Natural killer cell (primary cell): ENCODE results near the gene ATP10D. TPM values are rescaled to one million over a fixed set of nuclear protein-coding genes. Genes with fewer than 3 reads are reported as not detected.
"Not testable (repeated sequence)": the region's sequence is repeated elsewhere in the genome, so short reads cannot be mapped to it uniquely, and the experiment has no call there.

Source experiments
- ATAC-seq, 3 donors: fragments of 150-1000 bp in 2 of 3; fragments of 200-7000 bp in 1 of 3; cut with Tn5 transposase; 1 replicate in 1 of 3; 2 replicates in 2 of 3; pipeline ENCODE4 v1.10.0; 2021; ENCODE audit warnings: mild to moderate bottlenecking in 2 of 3, moderate library complexity in 2 of 3
- DNase-seq, 2 donors: peaks; one replicate each; pipeline versions ENCODE4 v3.0.0 to v3.0.0-alpha.2; 2013 to 2021; ENCODE audit warnings: mixed read lengths in 1 of 2
- H3K27ac ChIP-seq: one replicate; pipeline ENCODE4 v1.5.1; 2013; ENCODE audit warnings: mild to moderate bottlenecking, low read length
- H3K27me3 ChIP-seq: one replicate; pipeline ENCODE4 v1.6.1; 2013; ENCODE audit warnings: low read length; ENCODE audit not compliant: control insufficient read depth, insufficient read depth
- H3K36me3 ChIP-seq: one replicate; pipeline ENCODE4 v1.6.1; 2013; ENCODE audit warnings: low read length; ENCODE audit not compliant: control insufficient read depth, insufficient read depth
- H3K4me1 ChIP-seq: one replicate; pipeline ENCODE4 v1.6.1; 2013; ENCODE audit warnings: low read length; ENCODE audit not compliant: control insufficient read depth, insufficient read depth
- H3K4me3 ChIP-seq: one replicate; pipeline ENCODE4 v1.5.1; 2013; ENCODE audit warnings: low read length
- H3K9me3 ChIP-seq: one replicate; pipeline ENCODE4 v1.6.1; 2013; ENCODE audit warnings: low read length; ENCODE audit not compliant: control insufficient read depth, insufficient read depth
- H3K27ac Mint-ChIP-seq, 2 donors: one replicate each; pipeline ENCODE4 v1.8.0; 2022; ENCODE audit warnings: mild to moderate bottlenecking in 2 of 2, mixed read lengths in 2 of 2, moderate library complexity in 1 of 2
- H3K27me3 Mint-ChIP-seq, 2 donors: one replicate each; pipeline ENCODE4 v1.8.0; 2022; ENCODE audit warnings: low read depth in 2 of 2, mixed read lengths in 2 of 2
- H3K36me3 Mint-ChIP-seq: one replicate; pipeline ENCODE4 v1.8.0; 2022; ENCODE audit warnings: mixed read lengths
- H3K4me1 Mint-ChIP-seq, 2 donors: one replicate each; pipeline ENCODE4 v1.8.0; 2022; ENCODE audit warnings: mixed read lengths in 2 of 2
- H3K4me3 Mint-ChIP-seq: one replicate; pipeline ENCODE4 v1.8.0; 2022; ENCODE audit warnings: mild to moderate bottlenecking, moderate library complexity, mixed read lengths
- H3K9me3 Mint-ChIP-seq, 2 donors: one replicate each; pipeline ENCODE4 v1.8.0; 2022; ENCODE audit warnings: mixed read lengths in 2 of 2
- WGBS: methylation state at CpG from one replicate; pipeline ENCODE4 v1.1.7; 2013; ENCODE audit warnings: missing lambda C conversion rate; ENCODE audit not compliant: insufficient coverage; 5-methylcytosine and 5-hydroxymethylcytosine counted together
- intact Hi-C: fragments of 100-400 bp; cut with micrococcal nuclease; formaldehyde crosslinking; loops from one replicate; pipeline ENCODE4 v1.14.2; 2022
- total RNA-seq, 4 donors: library from RNA; stranded (reverse); fragments of 120-200 nt in 1 of 4; gene quantifications; one replicate each; pipeline versions ENCODE4 v1.2.3 to v1.2.4, GENCODE V29; 2013 to 2022
- TF ChIP-seq, protein P1 (sequence below): fragments of 200-600 bp; IDR thresholded peaks from one replicate; pipeline ENCODE4 v1.8.0; 2022; ENCODE audit warnings: antibody characterized with exemption

Gene ATP10D
- total RNA-seq, 3 donors from 2014 or later (not counting 1 experiment from before 2014, with no cell fraction given): 19.8 to 79.3 (median 28.0) TPM

DNA sequence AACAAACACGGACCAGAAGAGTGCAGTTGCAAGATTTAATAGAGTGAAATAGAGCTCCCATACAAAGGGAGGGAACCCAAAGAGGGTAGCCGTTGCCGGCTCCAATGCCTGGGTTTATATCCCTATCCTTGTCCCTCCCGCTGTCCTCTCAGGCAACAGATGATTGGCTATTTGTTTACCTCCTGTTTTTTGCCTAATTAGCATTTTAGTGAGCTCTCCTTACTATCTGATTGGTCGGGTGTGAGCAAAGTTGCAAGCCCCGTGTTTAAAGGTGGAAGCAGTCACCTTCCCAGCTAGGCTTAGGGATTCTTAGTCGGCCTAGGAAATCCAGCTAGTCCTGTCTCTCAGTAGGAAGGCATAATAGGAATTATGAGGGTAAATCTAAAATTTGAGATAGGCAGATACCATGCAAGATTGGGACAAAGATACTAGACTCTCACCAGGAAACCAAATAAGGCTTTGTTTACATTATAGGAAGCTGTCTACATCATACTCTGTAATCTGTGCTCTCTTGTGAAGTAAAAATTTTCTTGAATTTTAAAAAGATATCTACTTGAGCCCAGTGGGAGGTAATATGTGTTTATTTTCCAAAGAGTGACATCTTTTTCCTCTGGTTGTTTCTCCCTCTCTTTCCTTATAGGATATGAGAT is 65.9 kb downstream of the ATP10D start:
- Histone ChIP-seq H3K27me3 (no peaks in the 10 kb centered on the region), H3K27ac (no peak overlapping the region), H3K9me3 (no peaks in the 10 kb centered on the region), H3K36me3 (peaks cover 17% of the 10 kb centered on the region), H3K4me1 (no peaks in the 10 kb centered on the region), H3K4me3 (no peak overlapping the region)
- DNase-seq (no peak), ATAC-seq (no peak)
- Mint-ChIP-seq H3K36me3 (peaks cover 23% of the 10 kb centered on the region), H3K27ac (no peak overlapping the region), H3K4me3 (no peak overlapping the region), H3K9me3 (no peaks in the 10 kb centered on the region), H3K27me3 (no peaks in the 10 kb centered on the region), H3K4me1 (peaks cover 0 to 16% of the 10 kb centered on the region in 2 donors)
- TF ChIP-seq, protein P1, sequence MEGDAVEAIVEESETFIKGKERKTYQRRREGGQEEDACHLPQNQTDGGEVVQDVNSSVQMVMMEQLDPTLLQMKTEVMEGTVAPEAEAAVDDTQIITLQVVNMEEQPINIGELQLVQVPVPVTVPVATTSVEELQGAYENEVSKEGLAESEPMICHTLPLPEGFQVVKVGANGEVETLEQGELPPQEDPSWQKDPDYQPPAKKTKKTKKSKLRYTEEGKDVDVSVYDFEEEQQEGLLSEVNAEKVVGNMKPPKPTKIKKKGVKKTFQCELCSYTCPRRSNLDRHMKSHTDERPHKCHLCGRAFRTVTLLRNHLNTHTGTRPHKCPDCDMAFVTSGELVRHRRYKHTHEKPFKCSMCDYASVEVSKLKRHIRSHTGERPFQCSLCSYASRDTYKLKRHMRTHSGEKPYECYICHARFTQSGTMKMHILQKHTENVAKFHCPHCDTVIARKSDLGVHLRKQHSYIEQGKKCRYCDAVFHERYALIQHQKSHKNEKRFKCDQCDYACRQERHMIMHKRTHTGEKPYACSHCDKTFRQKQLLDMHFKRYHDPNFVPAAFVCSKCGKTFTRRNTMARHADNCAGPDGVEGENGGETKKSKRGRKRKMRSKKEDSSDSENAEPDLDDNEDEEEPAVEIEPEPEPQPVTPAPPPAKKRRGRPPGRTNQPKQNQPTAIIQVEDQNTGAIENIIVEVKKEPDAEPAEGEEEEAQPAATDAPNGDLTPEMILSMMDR: no peak
- 95% methylated on average over 7 of the region's 7 CpGs for WGBS
- intact Hi-C loops: no loop called here

- H3K9me3 Mint-ChIP-seq: no peaks in the 10 kb centered on the region
- TF ChIP-seq, protein P1: no peak
- H3K27ac ChIP-seq: no peak overlapping the region
- H3K27me3 ChIP-seq: no peaks in the 10 kb centered on the region
- H3K4me3 ChIP-seq: no peak overlapping the region
- no peak overlapping the region for H3K27ac Mint-ChIP-seq
- ATAC-seq (no peak), DNase-seq (no peak)
- peaks cover 19% of the 10 kb centered on the region for H3K36me3 Mint-ChIP-seq
- H3K27me3 Mint-ChIP-seq: no peaks in the 10 kb centered on the region
- H3K9me3 ChIP-seq: no peaks in the 10 kb centered on the region
- H3K4me1 ChIP-seq: no peaks in the 10 kb centered on the region
- H3K4me3 Mint-ChIP-seq: no peak overlapping the region
- H3K4me1 Mint-ChIP-seq: peaks cover 0 to 12% of the 10 kb centered on the region in 2 donors
- intact Hi-C loops: no loop called here
- H3K36me3 ChIP-seq: peaks cover 17% of the 10 kb centered on the region
Measured at GRCh38 chr4:47551682-47552081, 66.6 kb downstream of the ATP10D start.

DNA sequence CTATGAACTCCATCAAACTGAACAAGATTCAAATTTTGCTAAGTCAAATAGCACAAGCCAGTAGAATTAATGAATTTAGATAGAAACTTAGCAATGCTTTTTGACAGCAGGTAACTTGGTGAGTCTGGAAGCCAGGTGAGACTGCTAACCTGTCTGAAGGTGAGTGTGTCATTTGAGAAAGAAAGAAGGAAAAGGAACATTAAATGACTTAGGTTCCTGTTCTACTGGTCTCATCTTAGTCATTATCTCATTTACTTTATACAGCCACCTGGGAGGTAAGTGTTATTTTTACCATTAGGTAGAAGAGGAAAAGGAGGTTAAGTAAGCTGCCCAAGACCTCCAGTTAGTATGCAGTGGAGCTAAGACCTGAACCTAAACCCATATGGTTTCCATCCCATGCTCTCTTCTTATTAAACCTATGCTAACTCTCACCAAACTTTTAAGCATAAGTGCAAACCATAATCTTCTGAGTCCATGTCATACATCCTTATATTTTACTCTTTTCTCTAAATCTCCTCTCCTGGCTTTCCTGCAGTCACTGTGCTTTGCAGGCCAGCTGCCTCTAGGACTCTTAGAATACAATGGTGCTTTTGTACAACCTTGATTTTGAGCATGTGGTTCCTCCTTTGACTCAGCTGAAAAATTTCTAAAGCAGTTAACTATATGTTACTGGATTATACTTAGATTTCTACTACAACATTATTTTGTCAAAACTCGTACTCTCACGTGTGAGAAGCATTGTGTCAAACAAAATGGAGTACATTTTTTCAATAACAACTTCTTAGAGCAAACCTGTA is 68.5 kb downstream of the ATP10D start:
- DNase-seq: no peak
- Histone ChIP-seq H3K27ac (no peak overlapping the region), H3K4me1 (no peaks in the 10 kb centered on the region), H3K27me3 (no peaks in the 10 kb centered on the region), H3K36me3 (peaks cover 9% of the 10 kb centered on the region), H3K4me3 (no peak overlapping the region), H3K9me3 (no peaks in the 10 kb centered on the region)
- peaks cover 13% of the 10 kb centered on the region for H3K36me3 Mint-ChIP-seq
- H3K27me3 Mint-ChIP-seq: no peaks in the 10 kb centered on the region
- TF ChIP-seq, protein P1: no peak
- H3K27ac Mint-ChIP-seq: no peak overlapping the region
- ATAC-seq: no peak
- peaks cover 0 to 12% of the 10 kb centered on the region in 2 donors for H3K4me1 Mint-ChIP-seq
- no CpG with 5 or more reads among the region's 2 CpGs for WGBS
- intact Hi-C loops: no loop called here
- H3K9me3 Mint-ChIP-seq: no peaks in the 10 kb centered on the region
- no peak overlapping the region for H3K4me3 Mint-ChIP-seq

GRCh38 chr4:47555920-47556319 is 70.8 kb downstream of the ATP10D start:
- H3K9me3 Mint-ChIP-seq, H3K36me3 ChIP-seq, H3K27me3 ChIP-seq, H3K27me3 Mint-ChIP-seq, H3K4me3 Mint-ChIP-seq, DNase-seq, H3K4me1 Mint-ChIP-seq, H3K9me3 ChIP-seq, ATAC-seq, H3K27ac Mint-ChIP-seq, H3K36me3 Mint-ChIP-seq, H3K27ac ChIP-seq, intact Hi-C loops, H3K4me3 ChIP-seq, H3K4me1 ChIP-seq: not testable (repeated sequence)
- WGBS: 96% methylated on average over 3 of the region's 3 CpGs
